Keratinocyte (primary cell): ENCODE data around the gene FAM83C.

ENCODE experiments used
- EZH2 ChIP-seq: IDR thresholded peaks from one replicate; pipeline ENCODE4 v1.6.1; 2012; ENCODE audit warnings: inconsistent platforms, mild to moderate bottlenecking, low read length, moderate library complexity
- TF ChIP-seq, protein P1 (sequence below), 3 experiments: IDR thresholded peaks in 1 of 3; conservative IDR thresholded peaks in 1 of 3; optimal IDR thresholded peaks in 1 of 3; 2 replicates in 2 of 3; 3 replicates in 1 of 3; pipeline versions ENCODE3 to v1.5.1; 2011; ENCODE audit warnings: low read length in 3 of 3, mild to moderate bottlenecking in 3 of 3, moderate library complexity in 2 of 3, control low read depth in 1 of 3, inconsistent platforms in 1 of 3; ENCODE audit not compliant: insufficient read depth in 2 of 3; ENCODE audit errors: extremely low read depth in 1 of 3

DNA sequence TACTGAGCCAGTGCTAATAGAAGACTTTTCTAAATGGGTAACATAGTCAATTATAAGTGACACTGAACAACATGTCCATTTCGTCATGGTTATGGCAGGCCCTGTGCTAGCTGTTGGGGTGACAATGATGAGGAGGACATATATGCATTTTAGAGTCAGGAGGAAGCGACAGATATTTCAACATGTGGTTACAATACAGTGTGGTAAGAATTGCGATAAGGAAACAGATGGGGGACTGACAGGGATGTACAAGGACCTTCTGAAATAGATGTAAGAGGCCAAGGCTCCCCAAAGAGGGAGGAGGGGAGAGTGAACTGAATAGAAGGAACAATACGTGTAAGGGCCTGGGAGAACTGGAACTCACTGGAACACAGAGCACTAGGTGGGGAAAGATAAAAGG lies 54.1 kb downstream of the FAM83C start:
- TF ChIP-seq, protein P1, sequence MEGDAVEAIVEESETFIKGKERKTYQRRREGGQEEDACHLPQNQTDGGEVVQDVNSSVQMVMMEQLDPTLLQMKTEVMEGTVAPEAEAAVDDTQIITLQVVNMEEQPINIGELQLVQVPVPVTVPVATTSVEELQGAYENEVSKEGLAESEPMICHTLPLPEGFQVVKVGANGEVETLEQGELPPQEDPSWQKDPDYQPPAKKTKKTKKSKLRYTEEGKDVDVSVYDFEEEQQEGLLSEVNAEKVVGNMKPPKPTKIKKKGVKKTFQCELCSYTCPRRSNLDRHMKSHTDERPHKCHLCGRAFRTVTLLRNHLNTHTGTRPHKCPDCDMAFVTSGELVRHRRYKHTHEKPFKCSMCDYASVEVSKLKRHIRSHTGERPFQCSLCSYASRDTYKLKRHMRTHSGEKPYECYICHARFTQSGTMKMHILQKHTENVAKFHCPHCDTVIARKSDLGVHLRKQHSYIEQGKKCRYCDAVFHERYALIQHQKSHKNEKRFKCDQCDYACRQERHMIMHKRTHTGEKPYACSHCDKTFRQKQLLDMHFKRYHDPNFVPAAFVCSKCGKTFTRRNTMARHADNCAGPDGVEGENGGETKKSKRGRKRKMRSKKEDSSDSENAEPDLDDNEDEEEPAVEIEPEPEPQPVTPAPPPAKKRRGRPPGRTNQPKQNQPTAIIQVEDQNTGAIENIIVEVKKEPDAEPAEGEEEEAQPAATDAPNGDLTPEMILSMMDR (optimal IDR thresholded peaks at IDR 0.05 in 1 of 3, IDR thresholded peaks at IDR 0.05 in 1 of 3, conservative IDR thresholded peaks at IDR 0.05 in 1 of 3; ENCODE audit: extremely low read depth in 1 of 3, insufficient read depth in 2 of 3, low read length in 3 of 3), result no peak
- TF ChIP-seq EZH2, result no peak
